ENCODE measurements around the gene WFIKKN2. TPM values are rescaled to one million over a fixed set of nuclear protein-coding genes. Genes with fewer than 3 reads are reported as not detected.

The WFIKKN2 gene
- total and polyA plus RNA-seq, 2 of the 13 experiments (the other 11 are each of a cell fraction or from before 2014, with no cell fraction given): not detected

GRCh38 chr17:50866261-50866949 is 31.0 kb downstream of the WFIKKN2 start, which contains the start of gene TOB1 (continued):
- TF ChIP-seq KIAA2018 (CRISPR knock-in tag; IDR thresholded peaks at IDR 0.05; ENCODE audit: borderline replicate concordance) (no peak; the same call in 1 of the 2 replicates), ZNF20 (CRISPR knock-in tag; IDR thresholded peaks at IDR 0.05) (peak; percentile 57; the same call in 1 of the 2 replicates), ZNF543 (CRISPR knock-in tag; IDR thresholded peaks at IDR 0.05) (peak; percentile 78), ZNF749 (CRISPR knock-in tag; IDR thresholded peaks at IDR 0.05; ENCODE audit: borderline replicate concordance) (peak; percentile 89; the same call in 1 of the 2 replicates), TAF15 (IDR thresholded peaks at IDR 0.05; ENCODE audit: low read depth, low read length, poor library complexity, severe bottlenecking) (peak; percentile 66), ARNT (IDR thresholded peaks at IDR 0.05) (no peak), STAT5B (CRISPR knock-in tag; IDR thresholded peaks at IDR 0.05) (peak; percentile 87), ZNF317 (CRISPR knock-in tag; IDR thresholded peaks at IDR 0.05) (peak; percentile 55; the same call in 1 of the 2 replicates), SMC3 (IDR thresholded peaks at IDR 0.05; ENCODE audit: low read length) (no peak), MLXIP (CRISPR knock-in tag; IDR thresholded peaks at IDR 0.05; ENCODE audit: borderline replicate concordance) (no peak), DR1 (CRISPR knock-in tag; IDR thresholded peaks at IDR 0.05) (peak; percentile 91), ZNF362 (CRISPR knock-in tag; IDR thresholded peaks at IDR 0.05; ENCODE audit: borderline replicate concordance) (peak; percentile 51; the same call in 1 of the 2 replicates), ZFP36 (IDR thresholded peaks at IDR 0.05; ENCODE audit: borderline replicate concordance, low read depth, low read length, partially characterized antibody) (no peak), CHD2 (IDR thresholded peaks at IDR 0.05; ENCODE audit: low read depth, low read length) (peak; percentile 80), ZNF672 (CRISPR knock-in tag; IDR thresholded peaks at IDR 0.05) (no peak), KLF16 (CRISPR knock-in tag; IDR thresholded peaks at IDR 0.05) (peak; percentile 64 to 95; a peak in 2 of 4 replicates), HNRNPUL1 (IDR thresholded peaks at IDR 0.05; ENCODE audit: low read depth, low read length) (peak; percentile 83; the same call in 1 of the 2 replicates)
